Calu3 (cell line): Measurements from ENCODE around the gene CITED4. TPM values are rescaled to one million over a fixed set of nuclear protein-coding genes. Genes with fewer than 3 reads are reported as not detected.

Experiments used
- BruUV-seq: library from RNA; stranded (reverse); fragments of 400-500 nt; replicated peaks from 2 replicates; lab custom pipeline; 2021; lab: Mats Ljungman, UMichigan
- CTCF ChIA-PET: fragments of 300-600 bp; sonication (Branson Sonifier 250); formaldehyde crosslinking; loops from one replicate; lab custom pipeline; 2022; ENCODE audit warnings: antibody characterized with exemption; lab: Charles Lee
- DNase-seq: peaks from one replicate; pipeline ENCODE4 v3.0.0; 2022
- H3K27ac Mint-ChIP-seq: one replicate; pipeline ENCODE4 v1.8.0; 2022; ENCODE audit warnings: mixed read lengths; ENCODE audit not compliant: unreplicated experiment
- H3K27me3 Mint-ChIP-seq: one replicate; pipeline ENCODE4 v1.8.0; 2022; ENCODE audit warnings: mixed read lengths; ENCODE audit not compliant: unreplicated experiment
- H3K36me3 Mint-ChIP-seq: one replicate; pipeline ENCODE4 v1.8.0; 2022; ENCODE audit warnings: mild to moderate bottlenecking, moderate library complexity, mixed read lengths; ENCODE audit not compliant: insufficient read depth, unreplicated experiment
- H3K4me1 Mint-ChIP-seq: one replicate; pipeline ENCODE4 v1.8.0; 2022; ENCODE audit warnings: mild to moderate bottlenecking, low read depth, mixed read lengths; ENCODE audit not compliant: unreplicated experiment
- H3K4me3 Mint-ChIP-seq: one replicate; pipeline ENCODE4 v1.8.0; 2022; ENCODE audit warnings: mild to moderate bottlenecking, low read depth, moderate library complexity, mixed read lengths; ENCODE audit not compliant: unreplicated experiment
- H3K9me3 Mint-ChIP-seq: one replicate; pipeline ENCODE4 v1.8.0; 2022; ENCODE audit warnings: low read depth, mixed read lengths; ENCODE audit not compliant: unreplicated experiment
- CTCF ChIP-seq: fragments of 200-600 bp; IDR thresholded peaks from one replicate; pipeline ENCODE4 v1.8.0; 2022; ENCODE audit warnings: antibody characterized with exemption; ENCODE audit not compliant: unreplicated experiment
- intact Hi-C: fragments of 100-400 bp; cut with micrococcal nuclease; formaldehyde crosslinking; loops from one replicate; pipeline ENCODE4 v1.10.0; 2022; ENCODE audit not compliant: unreplicated experiment
- total RNA-seq: library from RNA; stranded (reverse); gene quantifications from 2 replicates; pipeline ENCODE4 v1.2.3, GENCODE V29; 2022

The CITED4 gene
- total RNA-seq, 1 experiment from 2014 or later = 85.2 TPM

- no TSS peak for BruUV-seq
- intact Hi-C loops = no loop called here
- H3K27me3 Mint-ChIP-seq = peaks cover 28% of the 10 kb centered on the region
- no peaks in the 10 kb centered on the region for H3K9me3 Mint-ChIP-seq
- CTCF ChIA-PET = no interaction called here
- no peak overlapping the region for H3K4me3 Mint-ChIP-seq
- no peak for TF ChIP-seq CTCF
- H3K36me3 Mint-ChIP-seq = no peaks in the 10 kb centered on the region
- no peak for DNase-seq
- H3K4me1 Mint-ChIP-seq = no peaks in the 10 kb centered on the region
- H3K27ac Mint-ChIP-seq = no peak overlapping the region
Observed at GRCh38 chr1:40817791-40818263, 44.3 kb downstream of the CITED4 start.

GRCh38 chr1:40815420-40815819 is 46.7 kb downstream of the CITED4 start:
- CTCF ChIA-PET = no interaction called here
- H3K4me3 Mint-ChIP-seq = no peak overlapping the region

More at GRCh38 chr1:40815420-40815819, 46.7 kb downstream of the CITED4 start:
- BruUV-seq = no TSS peak
- intact Hi-C loops = no loop called here
- TF ChIP-seq CTCF = no peak
- no peaks in the 10 kb centered on the region for H3K36me3 Mint-ChIP-seq
- peaks cover 52% of the 10 kb centered on the region for H3K27me3 Mint-ChIP-seq
- no peaks in the 10 kb centered on the region for H3K9me3 Mint-ChIP-seq
- DNase-seq = no peak
- no peak overlapping the region for H3K27ac Mint-ChIP-seq
- no peaks in the 10 kb centered on the region for H3K4me1 Mint-ChIP-seq

Other genes with a start within 250 kb of the CITED4 start
- gene RIMS3, start 196.7 kb downstream of the CITED4 start, total RNA-seq = 0.81 and 1.3 TPM in 2 replicates
- gene NFYC, start 170.7 kb downstream of the CITED4 start, total RNA-seq = 65.5 and 66.0 TPM in 2 replicates
- gene KCNQ4, start 78.6 kb downstream of the CITED4 start, total RNA-seq = 0.92 and 1.4 TPM in 2 replicates
- gene CTPS1, start 117.3 kb upstream of the CITED4 start, total RNA-seq = 73.2 and 85.9 TPM in 2 replicates
- 0.52 and 0.83 TPM in 2 replicates for gene SLFNL1, start 159.4 kb upstream of the CITED4 start, total RNA-seq